GM15510 (cell line): ENCODE measurements around the gene GCK.

Experiments used
- POLR2A ChIP-seq: IDR thresholded peaks from 3 replicates; pipeline ENCODE4 v1.6.1; 2011; ENCODE audit warnings: borderline replicate concordance; ENCODE audit not compliant: insufficient read length; ENCODE audit errors: extremely low read depth

GCK gene

GRCh38 chr7:44194562-44195145, 5.4 kb upstream of the GCK start:
- TF ChIP-seq POLR2A = no peak

GRCh38 chr7:44194069-44194468, 4.8 kb upstream of the GCK start:
- TF ChIP-seq POLR2A = no peak

- TF ChIP-seq POLR2A = no peak
These were observed 4.0 kb upstream of the GCK start for GRCh38 chr7:44193011-44193802.

GRCh38 chr7:44191171-44191570, 1.9 kb upstream of the GCK start:
- no peak for TF ChIP-seq POLR2A

GRCh38 chr7:44189993-44190872, 994 bp upstream of the GCK start:
- no peak for TF ChIP-seq POLR2A

GRCh38 chr7:44188480-44189225, 586 bp downstream of the GCK start:
- TF ChIP-seq POLR2A = no peak

- TF ChIP-seq POLR2A = no peak
These were observed 1.4 kb downstream of the GCK start for GRCh38 chr7:44187636-44188416.

GRCh38 chr7:44186736-44187135, 2.5 kb downstream of the GCK start:
- TF ChIP-seq POLR2A = no peak

GRCh38 chr7:44185729-44186128, 3.5 kb downstream of the GCK start:
- no peak for TF ChIP-seq POLR2A

- TF ChIP-seq POLR2A = no peak
These were observed 4.3 kb downstream of the GCK start for GRCh38 chr7:44184873-44185446.

GRCh38 chr7:44184206-44184872, 4.9 kb downstream of the GCK start:
- no peak for TF ChIP-seq POLR2A

GRCh38 chr7:44183386-44183785, 5.9 kb downstream of the GCK start:
- TF ChIP-seq POLR2A = no peak

GRCh38 chr7:44182827-44183226, 6.4 kb downstream of the GCK start:
- no peak for TF ChIP-seq POLR2A
